Spleen (tissue), 7 donors: ENCODE measurements around the gene SNX12.

Experiments
- POLR2A ChIP-seq, 3 donors: fragments of 450-650 bp; IDR thresholded peaks; one replicate each; pipeline ENCODE4 v1.5.1; 2017; ENCODE audit warnings: antibody characterized with exemption in 3 of 3, mild to moderate bottlenecking in 1 of 3
- TF ChIP-seq, protein P1 (sequence below), 11 experiments: fragments of 200-600 bp in 7 of 11; fragments of 450-650 bp in 4 of 11; sonication (generic) in 4 of 11; IDR thresholded peaks in 8 of 11; conservative IDR thresholded peaks in 3 of 11; 1 replicate in 7 of 11; 2 replicates in 4 of 11; pipeline versions ENCODE4 v1.4.0 to v1.8.0; 2016 to 2021; ENCODE audit warnings: antibody characterized with exemption in 11 of 11, inconsistent platforms in 4 of 11, mild to moderate bottlenecking in 1 of 11
- donor health status: DM: no; HTN: no; CAD: no; lungs with moderate emphysema.
- donor health status: DM: no; HTN: no; CAD: no.
- donor health status: DM: no; HTN: no; CAD: no.

DNA sequence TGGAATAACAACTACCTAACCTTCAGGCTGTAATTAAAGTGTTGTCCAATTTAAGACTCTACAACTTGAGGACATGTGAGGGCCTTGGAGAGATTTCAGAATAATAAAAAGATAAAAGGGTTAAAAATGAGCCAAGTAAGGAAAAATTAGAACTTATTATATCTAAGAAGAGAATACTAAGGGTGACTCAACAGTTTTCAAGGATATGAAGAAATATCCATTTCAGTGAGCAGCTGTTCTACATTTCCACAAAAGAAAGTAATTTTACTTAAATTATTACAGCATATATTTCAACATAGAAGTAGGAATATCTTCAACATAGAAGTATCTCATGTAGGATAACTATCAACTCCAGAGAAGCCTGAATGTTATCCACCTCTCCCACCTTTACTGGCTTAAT is 11.3 kb downstream of the SNX12 start:
- TF ChIP-seq, protein P1, sequence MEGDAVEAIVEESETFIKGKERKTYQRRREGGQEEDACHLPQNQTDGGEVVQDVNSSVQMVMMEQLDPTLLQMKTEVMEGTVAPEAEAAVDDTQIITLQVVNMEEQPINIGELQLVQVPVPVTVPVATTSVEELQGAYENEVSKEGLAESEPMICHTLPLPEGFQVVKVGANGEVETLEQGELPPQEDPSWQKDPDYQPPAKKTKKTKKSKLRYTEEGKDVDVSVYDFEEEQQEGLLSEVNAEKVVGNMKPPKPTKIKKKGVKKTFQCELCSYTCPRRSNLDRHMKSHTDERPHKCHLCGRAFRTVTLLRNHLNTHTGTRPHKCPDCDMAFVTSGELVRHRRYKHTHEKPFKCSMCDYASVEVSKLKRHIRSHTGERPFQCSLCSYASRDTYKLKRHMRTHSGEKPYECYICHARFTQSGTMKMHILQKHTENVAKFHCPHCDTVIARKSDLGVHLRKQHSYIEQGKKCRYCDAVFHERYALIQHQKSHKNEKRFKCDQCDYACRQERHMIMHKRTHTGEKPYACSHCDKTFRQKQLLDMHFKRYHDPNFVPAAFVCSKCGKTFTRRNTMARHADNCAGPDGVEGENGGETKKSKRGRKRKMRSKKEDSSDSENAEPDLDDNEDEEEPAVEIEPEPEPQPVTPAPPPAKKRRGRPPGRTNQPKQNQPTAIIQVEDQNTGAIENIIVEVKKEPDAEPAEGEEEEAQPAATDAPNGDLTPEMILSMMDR (IDR thresholded peaks at IDR 0.05 in 8 of 11, conservative IDR thresholded peaks at IDR 0.05 in 3 of 11), result no peak
- no peak for TF ChIP-seq POLR2A (IDR thresholded peaks at IDR 0.05)
